Measurements from ENCODE around the gene TBC1D4. TPM values are rescaled to one million over a fixed set of nuclear protein-coding genes. Genes with fewer than 3 reads are reported as not detected.

TBC1D4 gene
- total and polyA plus RNA-seq, 10 of the 15 experiments (the other 5 are each of a cell fraction or from before 2014, with no cell fraction given): 11.0 to 38.6 (median 25.5) TPM

DNA sequence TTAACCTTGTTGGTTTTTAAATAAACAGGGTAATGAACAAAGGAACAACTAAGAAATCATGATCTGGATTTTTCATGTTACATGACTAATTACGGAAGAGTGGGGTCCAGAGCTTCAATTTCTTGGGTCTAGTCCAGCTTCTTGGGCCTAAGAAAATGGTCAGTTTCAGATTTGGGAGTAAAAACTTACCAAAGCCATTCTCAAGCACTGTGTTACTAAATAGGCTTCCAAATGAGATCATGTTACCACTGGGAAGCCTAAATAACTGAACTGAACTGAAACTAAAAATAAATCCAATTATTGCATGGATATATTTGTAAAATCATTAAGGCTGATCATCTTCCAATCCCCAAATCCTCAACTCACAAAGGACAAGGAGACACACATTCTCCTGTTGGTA, 13.9 kb downstream of the TBC1D4 start:
- BruUV-seq (replicated peaks): no TSS peak
- WGBS (ENCODE audit: insufficient coverage, insufficient replicate concordance, low lambda C conversion rate, missing lambda C conversion rate): 4% methylated on average over 1 of the region's 1 CpG
- no peak overlapping the region for H3K4me3 ChIP-seq
- no peak overlapping the region for H2AFZ ChIP-seq (ENCODE audit: control insufficient read depth, low read depth, low read length)
- H3K27me3 ChIP-seq (replicated peaks in 1 of 2; ENCODE audit: control insufficient read depth in 2 of 2, insufficient read depth in 2 of 2, low read length in 1 of 2): no peaks in the 10 kb centered on the region
- H3K9ac ChIP-seq (ENCODE audit: control insufficient read depth, insufficient read depth, low read length): no peak overlapping the region
- DNase-seq (ENCODE audit: low read depth, low spot score): no peak
- H3K4me2 ChIP-seq (ENCODE audit: control insufficient read depth, insufficient read depth): no peak overlapping the region
- no peaks in the 10 kb centered on the region for H4K20me1 ChIP-seq (ENCODE audit: control insufficient read depth, insufficient read depth)
- FAIRE-seq: no peak
- ChIA-PET SMC1A (ENCODE audit: uncharacterized antibody, unreplicated experiment) (interaction anchor here (0.6 to 2.2 kb wide), 7 partner anchors 13 to 111 kb away, joined by 3 to 5 read pairs (median 3); partner anchors contain the start of gene TBC1D4), CTCF (interaction anchor here (1.6 to 1.8 kb wide), 2 partner anchors 9 to 14 kb away, joined by 3 to 4 read pairs; partner anchors contain the start of gene TBC1D4), RAD21 (ENCODE audit: unreplicated experiment) (interaction anchor here (0.9 to 1.8 kb wide), 3 partner anchors 9 to 13 kb away, joined by 3 to 4 read pairs (median 3); no protein-coding TSS in a partner anchor), POLR2A (interaction anchor here (0.6 to 0.9 kb wide), 2 partner anchors 68 to 123 kb away, joined by 3 read pairs; no protein-coding TSS in a partner anchor)
- H3K4me1 ChIP-seq (ENCODE audit: control insufficient read depth, insufficient read depth, low read length): peaks cover 4% of the 10 kb centered on the region
- H3K27ac ChIP-seq (ENCODE audit: control insufficient read depth, insufficient read depth): no peak overlapping the region
- no peaks in the 10 kb centered on the region for H3K36me3 ChIP-seq (ENCODE audit: control insufficient read depth in 2 of 2, insufficient read depth in 2 of 2, low read length in 1 of 2)
- ATAC-seq: no peak
- H3K79me2 ChIP-seq (ENCODE audit: control insufficient read depth, insufficient read depth, low read length): peaks cover 13% of the 10 kb centered on the region
- in situ Hi-C loops (cut with MboI) (no loop called here), intact Hi-C loops (cut with micrococcal nuclease; ENCODE audit: unreplicated experiment) (no loop called here)
- no peak for TF ChIP-seq BHLHE40 (IDR thresholded peaks at IDR 0.05; ENCODE audit: borderline replicate concordance in 1 of 2, low read depth in 2 of 2, low read length in 1 of 2)
- no peak for TF ChIP-seq EZH2 (IDR thresholded peaks at IDR 0.05; ENCODE audit: borderline replicate concordance, control insufficient read depth, low read depth, low read length)
- no peak for TF ChIP-seq BCL11A (IDR thresholded peaks at IDR 0.05; ENCODE audit: low read depth, low read length)
- TF ChIP-seq ZNF622 (IDR thresholded peaks at IDR 0.05): no peak
- TF ChIP-seq, protein P1, sequence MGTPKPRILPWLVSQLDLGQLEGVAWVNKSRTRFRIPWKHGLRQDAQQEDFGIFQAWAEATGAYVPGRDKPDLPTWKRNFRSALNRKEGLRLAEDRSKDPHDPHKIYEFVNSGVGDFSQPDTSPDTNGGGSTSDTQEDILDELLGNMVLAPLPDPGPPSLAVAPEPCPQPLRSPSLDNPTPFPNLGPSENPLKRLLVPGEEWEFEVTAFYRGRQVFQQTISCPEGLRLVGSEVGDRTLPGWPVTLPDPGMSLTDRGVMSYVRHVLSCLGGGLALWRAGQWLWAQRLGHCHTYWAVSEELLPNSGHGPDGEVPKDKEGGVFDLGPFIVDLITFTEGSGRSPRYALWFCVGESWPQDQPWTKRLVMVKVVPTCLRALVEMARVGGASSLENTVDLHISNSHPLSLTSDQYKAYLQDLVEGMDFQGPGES (IDR thresholded peaks at IDR 0.05): no peak
- TF ChIP-seq, protein P2, sequence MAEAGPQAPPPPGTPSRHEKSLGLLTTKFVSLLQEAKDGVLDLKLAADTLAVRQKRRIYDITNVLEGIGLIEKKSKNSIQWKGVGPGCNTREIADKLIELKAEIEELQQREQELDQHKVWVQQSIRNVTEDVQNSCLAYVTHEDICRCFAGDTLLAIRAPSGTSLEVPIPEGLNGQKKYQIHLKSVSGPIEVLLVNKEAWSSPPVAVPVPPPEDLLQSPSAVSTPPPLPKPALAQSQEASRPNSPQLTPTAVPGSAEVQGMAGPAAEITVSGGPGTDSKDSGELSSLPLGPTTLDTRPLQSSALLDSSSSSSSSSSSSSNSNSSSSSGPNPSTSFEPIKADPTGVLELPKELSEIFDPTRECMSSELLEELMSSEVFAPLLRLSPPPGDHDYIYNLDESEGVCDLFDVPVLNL (IDR thresholded peaks at IDR 0.05; ENCODE audit: low read depth, low read length): no peak
- no peak for TF ChIP-seq NFYA (IDR thresholded peaks at IDR 0.05; ENCODE audit: borderline replicate concordance, low read depth, low read length)
- H3K9me3 ChIP-seq (replicated peaks; ENCODE audit: control insufficient read depth, insufficient read depth, low read length): no peaks in the 10 kb centered on the region; the same call in 2 of the 3 replicates

Measured in GM12878 (cell line).